ENCODE results near the gene STKLD1.
"Not testable (repeated sequence)": the region's sequence is repeated elsewhere in the genome, so short reads cannot be mapped to it uniquely, and the experiment has no call there.

The STKLD1 gene

GRCh38 chr9:133366435-133366834, 9.7 kb upstream of the STKLD1 start:
- no peak for DNase-seq

DNA sequence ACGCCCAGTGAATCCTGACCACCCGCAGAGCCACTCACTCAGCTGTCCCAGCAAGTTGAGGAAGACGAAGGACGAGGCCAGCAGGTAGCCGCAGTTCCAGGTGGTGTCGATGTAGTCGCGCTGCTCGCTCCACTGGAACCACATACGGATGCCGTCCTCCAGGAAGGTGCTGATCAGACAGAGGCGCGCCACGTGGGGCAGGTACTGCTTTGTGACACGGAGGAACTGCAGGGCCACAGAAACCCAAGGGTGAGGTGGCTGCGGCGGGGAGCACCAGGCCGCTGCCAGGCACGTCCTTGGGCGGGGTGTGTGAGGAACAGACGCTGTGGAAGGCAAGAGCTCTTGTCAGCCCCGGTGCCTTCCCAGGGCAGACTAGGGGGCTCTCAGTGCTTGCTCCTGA, 8.9 kb upstream of the STKLD1 start:
- DNase-seq: no peak

- DNase-seq: no peak
Observed at GRCh38 chr9:133367778-133368177, 8.4 kb upstream of the STKLD1 start.

DNA sequence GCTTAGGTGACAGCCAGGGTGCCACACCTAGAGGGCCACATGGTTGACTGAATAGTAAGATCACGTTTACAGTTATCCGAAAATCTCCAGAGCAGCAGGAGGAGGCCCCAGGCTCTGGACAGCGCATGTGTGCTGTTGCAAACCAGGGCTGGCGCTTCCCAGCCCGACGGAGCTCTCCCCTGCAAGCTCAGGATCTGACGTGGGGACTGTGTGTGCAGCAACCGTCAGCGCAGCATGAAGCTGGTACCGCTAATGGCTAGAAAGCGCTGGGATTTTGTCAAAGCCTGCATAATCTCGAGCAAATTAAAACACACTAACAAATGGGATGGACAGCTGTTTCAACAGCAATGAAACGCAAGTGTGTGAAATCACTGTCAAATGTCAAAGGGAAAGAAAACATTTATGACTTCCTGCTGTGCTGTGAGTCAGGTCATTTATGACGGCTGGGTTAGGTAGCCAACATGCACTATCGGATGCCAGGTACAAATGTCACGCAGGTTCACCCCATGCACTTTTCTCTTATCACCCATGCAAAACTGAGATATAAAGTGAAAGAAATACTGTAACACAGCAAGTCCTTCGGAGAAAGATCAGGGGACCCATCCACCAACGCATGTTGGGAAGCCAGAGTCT, 7.8 kb upstream of the STKLD1 start:
- DNase-seq: no peak

DNA sequence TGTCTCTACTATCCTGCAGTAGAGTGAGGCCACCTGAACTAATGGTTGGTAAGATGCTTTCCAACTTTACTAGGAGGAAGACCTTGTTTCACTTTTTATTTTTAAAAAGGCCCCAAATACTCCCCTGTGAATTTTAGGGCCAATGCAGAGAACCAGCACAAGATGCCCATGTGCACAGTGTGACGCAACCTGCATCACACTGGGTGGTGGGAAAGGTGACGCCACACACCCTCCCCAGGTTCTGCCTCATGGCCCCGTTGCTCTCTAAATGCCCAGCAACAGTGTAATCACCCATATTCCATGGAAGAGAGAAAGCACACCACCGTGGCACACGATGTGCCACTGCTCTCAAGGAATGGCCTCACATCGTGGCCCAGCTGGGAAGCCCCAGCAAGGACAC, 6.7 kb upstream of the STKLD1 start:
- DNase-seq: no peak

DNA sequence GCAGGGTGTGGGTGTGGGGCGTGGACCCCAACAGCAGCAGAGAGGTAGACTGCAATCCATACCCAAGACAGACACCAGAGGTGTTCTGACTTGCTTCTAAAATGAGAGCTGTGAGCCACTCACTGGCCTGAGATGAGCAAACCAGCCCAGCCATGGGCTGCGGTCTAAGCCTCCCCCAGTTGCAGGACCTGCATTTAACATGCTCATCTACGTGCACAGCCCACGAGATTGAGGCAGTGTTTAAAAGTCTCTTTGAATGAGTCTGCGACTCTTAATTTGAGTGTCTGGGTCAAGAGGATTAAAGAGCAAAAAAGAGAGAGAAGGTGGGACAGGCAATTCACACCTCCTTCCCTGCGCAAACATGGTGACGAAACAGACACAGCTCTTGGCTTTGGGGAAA, 6.2 kb upstream of the STKLD1 start:
- no peak for DNase-seq

- DNase-seq: peak; percentile 67
Observed at GRCh38 chr9:133370685-133371084, 5.5 kb upstream of the STKLD1 start.

DNA sequence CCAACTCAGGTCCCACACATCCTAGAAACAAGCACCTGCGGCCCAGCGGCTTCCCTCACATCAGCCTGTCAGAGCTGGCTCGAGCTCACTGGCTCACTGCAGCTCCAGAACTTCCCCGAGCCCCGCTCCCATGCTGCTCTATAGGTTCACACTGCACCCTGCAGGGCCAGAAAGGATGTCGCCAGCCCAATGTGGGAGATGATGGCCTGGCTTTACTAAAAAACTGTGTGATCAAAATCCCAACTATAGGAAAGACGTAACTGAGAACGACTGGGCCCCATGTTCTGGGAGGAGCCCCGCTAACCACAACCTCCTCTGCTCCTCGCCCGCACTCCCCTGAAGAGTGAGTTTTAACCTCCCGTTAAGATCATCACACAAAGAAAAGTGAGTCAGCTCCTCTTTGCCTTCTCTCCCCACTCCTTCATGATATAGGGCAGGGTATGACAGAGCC, 4.9 kb upstream of the STKLD1 start:
- DNase-seq: peak; percentile 80

- DNase-seq: no peak
Observed at GRCh38 chr9:133372144-133372543, 4.0 kb upstream of the STKLD1 start.

- peak; percentile 49 for DNase-seq
Observed at GRCh38 chr9:133374612-133375115, 1.5 kb upstream of the STKLD1 start.

DNA sequence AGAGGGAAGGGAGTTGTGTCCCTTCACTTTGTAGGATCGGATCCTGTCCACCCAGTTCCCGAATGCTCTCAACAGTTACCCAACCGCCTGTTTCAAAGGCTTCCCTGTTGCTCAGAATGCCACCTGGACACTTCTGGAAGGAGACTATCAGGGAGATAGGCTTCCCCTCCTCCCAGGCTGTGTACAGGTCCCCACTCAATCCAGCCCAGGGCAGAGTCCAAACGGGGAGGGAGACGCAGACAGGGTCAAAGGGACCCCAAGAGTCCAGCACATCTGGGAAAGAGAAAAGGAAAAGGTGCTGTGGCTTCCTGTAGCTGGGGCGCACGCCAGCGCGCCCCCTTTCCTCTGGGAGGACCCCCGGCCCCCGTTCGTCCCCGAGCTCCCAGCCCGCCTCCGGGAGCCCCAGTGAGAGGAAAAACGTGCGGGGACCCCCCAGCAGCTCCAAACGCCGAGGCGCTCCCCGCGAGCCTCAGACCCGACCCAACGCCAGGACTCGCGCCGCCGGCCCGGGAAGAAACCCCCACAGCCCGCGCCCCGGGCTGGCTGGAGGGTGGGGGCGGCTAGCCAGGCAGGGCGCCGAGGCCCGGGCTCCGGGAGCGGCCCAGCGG, 946 bp upstream of the STKLD1 start:
- DNase-seq: peak; percentile 21

- not testable (repeated sequence) for DNase-seq
Observed at GRCh38 chr9:133377280-133377679, 1.1 kb downstream of the STKLD1 start.

GRCh38 chr9:133377721-133378216, 1.6 kb downstream of the STKLD1 start:
- no peak for DNase-seq

GRCh38 chr9:133378408-133378962, 2.3 kb downstream of the STKLD1 start:
- DNase-seq: no peak

DNA sequence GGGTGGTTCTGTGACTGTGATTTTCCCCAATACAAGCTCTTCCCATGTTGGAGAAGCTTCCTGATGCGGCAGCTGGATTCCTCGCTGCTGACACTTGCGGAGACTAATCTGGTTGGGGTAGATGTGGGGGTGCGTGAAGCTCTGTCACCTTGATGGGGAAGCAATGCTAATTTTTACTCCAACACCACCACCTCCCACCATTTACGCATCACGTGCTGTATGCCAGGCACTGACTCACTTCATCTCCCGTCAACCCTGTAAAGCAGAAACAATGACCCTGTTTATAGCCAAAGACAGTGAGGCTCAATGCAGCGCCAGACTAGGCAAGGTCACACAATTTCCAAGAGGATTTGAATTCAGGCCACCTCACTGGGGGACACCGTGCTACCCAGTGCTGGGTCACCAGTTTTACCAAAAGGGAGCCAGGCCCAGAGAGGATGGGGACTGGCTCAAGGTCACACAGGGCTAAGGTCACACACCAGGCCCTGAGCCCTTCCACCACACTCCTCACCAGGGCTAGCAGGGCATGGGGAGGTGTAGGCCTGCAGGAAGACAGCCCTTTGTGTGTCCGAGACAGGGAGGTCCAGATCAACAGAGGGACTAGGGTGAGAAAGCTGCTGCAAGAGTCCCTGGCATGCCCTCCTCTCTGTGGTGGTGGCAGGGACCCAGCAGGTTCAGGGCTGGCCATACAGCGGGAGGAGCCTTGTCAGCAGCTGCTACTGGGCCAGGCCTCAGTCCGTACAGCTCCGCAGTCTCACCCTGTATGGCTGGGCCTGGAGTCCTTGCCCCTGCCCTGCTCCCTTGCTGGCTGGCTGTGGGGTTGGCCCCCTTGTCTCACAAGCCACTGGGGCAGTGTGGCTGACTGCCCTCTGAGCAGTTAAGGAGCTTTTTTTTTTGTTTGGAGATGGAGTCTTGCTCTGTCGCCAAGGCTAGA, 3.3 kb downstream of the STKLD1 start:
- no peak for DNase-seq

GRCh38 chr9:133380734-133381133, 4.6 kb downstream of the STKLD1 start:
- DNase-seq: no peak

- DNase-seq: no peak
Observed at GRCh38 chr9:133382507-133383141, 6.5 kb downstream of the STKLD1 start.

DNA sequence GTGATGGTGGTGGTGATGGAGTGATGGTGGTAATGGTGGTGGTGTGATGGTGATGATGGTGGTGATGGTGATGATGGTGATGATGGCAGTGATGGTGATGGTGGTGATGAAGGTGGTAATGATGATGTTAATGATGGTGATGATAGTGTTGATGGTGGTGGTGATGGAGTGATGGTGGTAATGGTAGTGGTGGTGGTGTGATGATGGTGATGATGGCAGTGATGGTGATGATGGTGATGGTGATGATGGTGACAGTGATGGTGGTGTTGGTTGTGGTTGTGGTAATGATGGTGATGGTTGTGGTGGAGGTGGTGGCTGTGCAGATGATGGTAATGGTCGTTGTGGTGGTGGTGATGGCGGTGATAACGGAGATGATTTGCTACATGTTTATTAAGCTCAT, 7.3 kb downstream of the STKLD1 start:
- no peak for DNase-seq

- no peak for DNase-seq
Observed at GRCh38 chr9:133384736-133385321, 8.7 kb downstream of the STKLD1 start.

DNA sequence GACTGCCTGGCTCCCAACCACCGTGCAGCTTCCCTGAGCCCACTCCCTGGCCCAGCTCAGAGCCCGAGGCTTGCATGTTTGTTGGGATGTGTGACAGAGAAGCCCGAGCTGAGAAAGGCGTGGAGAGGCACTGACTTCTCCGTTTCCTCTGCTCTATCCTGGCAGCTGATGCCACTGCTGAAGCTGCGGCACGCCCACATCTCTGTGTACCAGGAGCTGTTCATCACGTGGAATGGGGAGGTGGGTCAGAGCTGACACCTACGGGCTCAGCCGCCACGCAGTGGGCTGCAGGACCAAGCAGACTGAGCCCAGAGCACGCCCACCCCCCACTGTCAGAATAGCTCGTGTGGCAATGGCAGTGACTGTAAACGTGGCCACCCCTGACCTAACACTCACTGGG, 9.3 kb downstream of the STKLD1 start:
- no peak for DNase-seq

- DNase-seq: no peak
Observed at GRCh38 chr9:133386338-133386737, 10.2 kb downstream of the STKLD1 start.

DNA sequence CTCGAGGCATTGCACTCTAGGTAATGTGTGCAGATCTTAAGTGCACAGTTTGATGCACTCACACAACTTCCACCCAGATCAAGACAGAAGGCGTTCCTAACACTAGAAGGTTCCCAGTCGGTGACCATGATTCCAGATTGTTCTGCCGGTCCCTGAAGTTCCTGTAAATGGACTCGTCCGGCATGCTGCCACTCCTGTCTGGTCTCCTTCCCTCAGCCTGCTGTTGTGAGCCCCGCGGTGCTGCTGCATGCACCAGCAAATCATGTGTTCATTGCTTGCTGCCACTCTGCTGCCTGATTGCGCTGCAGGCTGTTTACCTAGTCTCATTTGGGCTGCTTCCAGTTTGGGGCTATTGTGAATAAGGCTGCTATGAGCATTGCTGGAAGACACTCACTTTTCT, 11.5 kb downstream of the STKLD1 start:
- no peak for DNase-seq
